Ishikawa (cell line): ENCODE data around the gene CRTC3.

Experiments
- CEBPB ChIP-seq: IDR thresholded peaks from 2 replicates; pipeline ENCODE4 v1.6.1; 2012
- CREB1 ChIP-seq: IDR thresholded peaks from 2 replicates; pipeline ENCODE4 v1.6.1; 2012; ENCODE audit warnings: low read depth
- EGR1 ChIP-seq: IDR thresholded peaks from 2 replicates; pipeline ENCODE4 v1.6.1; 2012
- EP300 ChIP-seq: IDR thresholded peaks from 2 replicates; pipeline ENCODE4 v1.6.1; 2012; ENCODE audit warnings: borderline replicate concordance
- FOXM1 ChIP-seq: IDR thresholded peaks from 2 replicates; pipeline ENCODE4 v1.6.1; 2012; ENCODE audit warnings: low read depth, borderline replicate concordance
- NFIC ChIP-seq: IDR thresholded peaks from 2 replicates; pipeline ENCODE4 v1.6.1; 2012
- RAD21 ChIP-seq: IDR thresholded peaks from 2 replicates; pipeline ENCODE4 v1.6.1; 2012; ENCODE audit warnings: low read depth
- TAF1 ChIP-seq: IDR thresholded peaks from 2 replicates; pipeline ENCODE4 v1.6.1; 2012; ENCODE audit warnings: low read depth, mild to moderate bottlenecking
- TCF12 ChIP-seq: IDR thresholded peaks from 2 replicates; pipeline ENCODE4 v1.6.1; 2012; ENCODE audit warnings: low read depth
- TEAD4 ChIP-seq: IDR thresholded peaks from 2 replicates; pipeline ENCODE4 v1.6.1; 2012
- YY1 ChIP-seq: IDR thresholded peaks from 2 replicates; pipeline ENCODE4 v1.6.1; 2012; ENCODE audit warnings: low read depth
- ZBTB7A ChIP-seq: IDR thresholded peaks from 2 replicates; pipeline ENCODE4 v1.6.1; 2012; ENCODE audit warnings: low read depth
- TF ChIP-seq, protein P1 (sequence below): IDR thresholded peaks from 2 replicates; pipeline ENCODE4 v1.6.1; 2012; ENCODE audit warnings: low read depth, mild to moderate bottlenecking
- TF ChIP-seq, protein P2 (sequence below): IDR thresholded peaks from 2 replicates; pipeline ENCODE4 v1.6.1; 2012
- TF ChIP-seq, protein P3 (sequence below): IDR thresholded peaks from 2 replicates; pipeline ENCODE4 v1.6.1; 2012

CRTC3 gene

GRCh38 chr15:90571063-90571541, 41.4 kb downstream of the CRTC3 start:
- TF ChIP-seq FOXM1 (no peak), YY1 (no peak), ZBTB7A (no peak), EP300 (no peak), CREB1 (no peak), EGR1 (no peak), TAF1 (no peak), CEBPB (no peak), TEAD4 (no peak), RAD21 (no peak), NFIC (no peak), TCF12 (no peak)
- TF ChIP-seq, protein P1, sequence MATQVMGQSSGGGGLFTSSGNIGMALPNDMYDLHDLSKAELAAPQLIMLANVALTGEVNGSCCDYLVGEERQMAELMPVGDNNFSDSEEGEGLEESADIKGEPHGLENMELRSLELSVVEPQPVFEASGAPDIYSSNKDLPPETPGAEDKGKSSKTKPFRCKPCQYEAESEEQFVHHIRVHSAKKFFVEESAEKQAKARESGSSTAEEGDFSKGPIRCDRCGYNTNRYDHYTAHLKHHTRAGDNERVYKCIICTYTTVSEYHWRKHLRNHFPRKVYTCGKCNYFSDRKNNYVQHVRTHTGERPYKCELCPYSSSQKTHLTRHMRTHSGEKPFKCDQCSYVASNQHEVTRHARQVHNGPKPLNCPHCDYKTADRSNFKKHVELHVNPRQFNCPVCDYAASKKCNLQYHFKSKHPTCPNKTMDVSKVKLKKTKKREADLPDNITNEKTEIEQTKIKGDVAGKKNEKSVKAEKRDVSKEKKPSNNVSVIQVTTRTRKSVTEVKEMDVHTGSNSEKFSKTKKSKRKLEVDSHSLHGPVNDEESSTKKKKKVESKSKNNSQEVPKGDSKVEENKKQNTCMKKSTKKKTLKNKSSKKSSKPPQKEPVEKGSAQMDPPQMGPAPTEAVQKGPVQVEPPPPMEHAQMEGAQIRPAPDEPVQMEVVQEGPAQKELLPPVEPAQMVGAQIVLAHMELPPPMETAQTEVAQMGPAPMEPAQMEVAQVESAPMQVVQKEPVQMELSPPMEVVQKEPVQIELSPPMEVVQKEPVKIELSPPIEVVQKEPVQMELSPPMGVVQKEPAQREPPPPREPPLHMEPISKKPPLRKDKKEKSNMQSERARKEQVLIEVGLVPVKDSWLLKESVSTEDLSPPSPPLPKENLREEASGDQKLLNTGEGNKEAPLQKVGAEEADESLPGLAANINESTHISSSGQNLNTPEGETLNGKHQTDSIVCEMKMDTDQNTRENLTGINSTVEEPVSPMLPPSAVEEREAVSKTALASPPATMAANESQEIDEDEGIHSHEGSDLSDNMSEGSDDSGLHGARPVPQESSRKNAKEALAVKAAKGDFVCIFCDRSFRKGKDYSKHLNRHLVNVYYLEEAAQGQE: no peak
- TF ChIP-seq, protein P2, sequence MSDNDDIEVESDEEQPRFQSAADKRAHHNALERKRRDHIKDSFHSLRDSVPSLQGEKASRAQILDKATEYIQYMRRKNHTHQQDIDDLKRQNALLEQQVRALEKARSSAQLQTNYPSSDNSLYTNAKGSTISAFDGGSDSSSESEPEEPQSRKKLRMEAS: no peak
- TF ChIP-seq, protein P3, sequence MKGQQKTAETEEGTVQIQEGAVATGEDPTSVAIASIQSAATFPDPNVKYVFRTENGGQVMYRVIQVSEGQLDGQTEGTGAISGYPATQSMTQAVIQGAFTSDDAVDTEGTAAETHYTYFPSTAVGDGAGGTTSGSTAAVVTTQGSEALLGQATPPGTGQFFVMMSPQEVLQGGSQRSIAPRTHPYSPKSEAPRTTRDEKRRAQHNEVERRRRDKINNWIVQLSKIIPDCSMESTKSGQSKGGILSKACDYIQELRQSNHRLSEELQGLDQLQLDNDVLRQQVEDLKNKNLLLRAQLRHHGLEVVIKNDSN: no peak

- TF ChIP-seq, protein P3: no peak
- no peak for TF ChIP-seq TCF12
- no peak for TF ChIP-seq TEAD4
- no peak for TF ChIP-seq YY1
- TF ChIP-seq RAD21: no peak
- no peak for TF ChIP-seq FOXM1
- TF ChIP-seq ZBTB7A: no peak
- TF ChIP-seq, protein P2: no peak
- no peak for TF ChIP-seq CREB1
- TF ChIP-seq NFIC: no peak
Measured at GRCh38 chr15:90572893-90573292, 43.2 kb downstream of the CRTC3 start.

- TF ChIP-seq TCF12 (no peak), ZBTB7A (no peak), EGR1 (no peak), NFIC (no peak), TAF1 (no peak)
- TF ChIP-seq, protein P3: no peak
Measured at GRCh38 chr15:90576711-90577389, 47.1 kb downstream of the CRTC3 start.

DNA sequence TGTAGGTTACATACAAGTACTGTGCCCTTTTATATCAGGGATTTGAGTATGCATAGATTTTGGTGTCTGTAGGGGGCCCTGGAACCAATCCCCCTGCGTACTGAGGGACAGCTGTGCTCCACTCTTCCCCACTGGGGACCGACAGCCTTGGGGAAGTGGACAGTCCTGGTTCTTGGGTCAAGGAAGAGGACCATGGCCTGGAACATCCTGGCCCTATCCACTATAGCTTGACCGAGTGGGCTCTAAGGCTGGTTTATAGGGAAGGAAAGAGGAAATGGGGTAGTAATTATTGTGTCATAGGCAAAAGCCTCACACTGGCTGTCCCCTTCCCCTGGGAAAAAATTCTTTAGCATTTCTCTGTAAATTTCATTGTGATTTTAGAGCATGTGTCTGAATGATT, 49.5 kb downstream of the CRTC3 start:
- TF ChIP-seq TCF12 (no peak), TAF1 (no peak), CREB1 (no peak), NFIC (no peak)

DNA sequence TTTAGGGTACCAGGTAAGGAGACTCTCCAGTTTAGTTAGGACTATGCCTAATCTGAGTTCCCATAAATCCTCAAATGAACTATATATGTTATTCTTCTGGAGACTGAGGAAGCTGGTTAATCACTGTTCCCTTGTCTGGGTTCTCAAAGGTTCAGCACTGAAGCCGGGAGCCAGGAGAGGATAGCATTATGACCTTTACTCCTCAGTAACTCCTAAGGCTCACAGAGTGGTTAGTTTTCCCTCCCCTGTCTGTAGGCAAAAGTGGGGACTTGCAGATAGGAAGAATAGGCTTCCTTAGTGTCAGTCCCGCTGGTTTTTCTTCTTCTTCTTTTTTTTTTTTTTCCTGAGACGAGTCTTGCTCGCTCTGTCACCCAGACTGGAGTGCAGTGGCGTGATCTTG, 50.4 kb downstream of the CRTC3 start:
- TF ChIP-seq, protein P3: no peak
- TF ChIP-seq YY1 (no peak), EP300 (no peak), CREB1 (no peak), TEAD4 (no peak), FOXM1 (no peak), CEBPB (no peak), ZBTB7A (no peak), EGR1 (no peak), TAF1 (no peak), TCF12 (no peak), NFIC (no peak), RAD21 (no peak)
- TF ChIP-seq, protein P2: no peak
- TF ChIP-seq, protein P1: no peak
